CD8-positive, alpha-beta memory T cell (primary cell): Measurements from ENCODE around the gene ERGIC1. TPM values are rescaled to one million over a fixed set of nuclear protein-coding genes. Genes with fewer than 3 reads are reported as not detected.
A peak's percentile ranks its signal among the peaks of the same experiment; 100 is the strongest.

Source experiments
- CTCF ChIA-PET: fragments of 350-600 bp; sonication (Branson Sonifier 250); formaldehyde crosslinking; loops from one replicate; lab custom pipeline; 2021; ENCODE audit warnings: antibody characterized with exemption; lab: Charles Lee
- POLR2A ChIA-PET: fragments of 350-600 bp; sonication (Branson Sonifier 250); formaldehyde crosslinking; loops from one replicate; lab custom pipeline; 2021; ENCODE audit warnings: antibody characterized with exemption; lab: Charles Lee
- DNase-seq, 5 donors: peaks; one replicate each; pipeline versions ENCODE4 v3.0.0 to v3.0.0-alpha.2; 2020 to 2022; ENCODE audit warnings: mixed read lengths in 1 of 5
- H3K27ac ChIP-seq: one replicate; pipeline ENCODE4 v1.7.0; 2013; ENCODE audit warnings: low read depth, mild to moderate bottlenecking, low read length, moderate library complexity
- H3K27me3 ChIP-seq: 2 replicates; pipeline ENCODE4 v1.7.0; 2013; ENCODE audit warnings: low read length, mild to moderate bottlenecking; ENCODE audit not compliant: insufficient read depth, poor library complexity, severe bottlenecking
- H3K36me3 ChIP-seq: 2 replicates; pipeline ENCODE4 v1.7.0; 2013; ENCODE audit warnings: mild to moderate bottlenecking, low read length, moderate library complexity; ENCODE audit not compliant: insufficient read depth
- H3K4me1 ChIP-seq: 2 replicates; pipeline ENCODE4 v1.7.0; 2013; ENCODE audit warnings: mild to moderate bottlenecking, low read length, moderate library complexity; ENCODE audit not compliant: insufficient read depth
- H3K4me3 ChIP-seq: 2 replicates; pipeline ENCODE4 v1.7.0; 2013; ENCODE audit warnings: mild to moderate bottlenecking, low read length
- H3K9me3 ChIP-seq: 2 replicates; pipeline ENCODE4 v1.7.0; 2013; ENCODE audit warnings: mild to moderate bottlenecking, low read length
- H3K27ac Mint-ChIP-seq, 8 donors: one replicate each; pipeline ENCODE4 v1.8.0; 2020 to 2021; ENCODE audit warnings: mixed read lengths in 8 of 8, mild to moderate bottlenecking in 6 of 8, inconsistent platforms in 3 of 8, moderate library complexity in 3 of 8
- H3K27me3 Mint-ChIP-seq, 2 donors: one replicate each; pipeline ENCODE4 v1.8.0; 2020 to 2021; ENCODE audit warnings: mixed read lengths in 2 of 2, mild to moderate bottlenecking in 1 of 2, moderate library complexity in 1 of 2
- H3K36me3 Mint-ChIP-seq, 3 donors: one replicate each; pipeline ENCODE4 v1.8.0; 2020 to 2021; ENCODE audit warnings: mixed read lengths in 3 of 3, inconsistent platforms in 1 of 3, mild to moderate bottlenecking in 1 of 3
- H3K4me1 Mint-ChIP-seq, 3 donors: one replicate each; pipeline ENCODE4 v1.8.0; 2020 to 2021; ENCODE audit warnings: mixed read lengths in 3 of 3, inconsistent platforms in 1 of 3, mild to moderate bottlenecking in 1 of 3
- H3K4me3 Mint-ChIP-seq, 7 donors: one replicate each; pipeline ENCODE4 v1.8.0; 2020 to 2021; ENCODE audit warnings: mixed read lengths in 7 of 7, mild to moderate bottlenecking in 6 of 7, moderate library complexity in 4 of 7, inconsistent platforms in 2 of 7
- H3K9me3 Mint-ChIP-seq, 5 donors: one replicate each; pipeline ENCODE4 v1.8.0; 2020 to 2022; ENCODE audit warnings: mixed read lengths in 5 of 5, mild to moderate bottlenecking in 3 of 5, moderate library complexity in 2 of 5, inconsistent platforms in 1 of 5
- polyA plus RNA-seq: library from polyadenylated mRNA; unstranded; fragments of 300-500 nt; fragmentation: Illumina TruSeq; gene quantifications from one replicate; pipeline ENCODE4 v1.2.3, GENCODE V29; 2021
- total RNA-seq, 2 experiments: library from RNA; stranded (reverse); gene quantifications; one replicate each; pipeline ENCODE4 v1.2.3, GENCODE V29; 2021

The ERGIC1 gene
- total and polyA plus RNA-seq, 3 experiments from 2014 or later: 25.9 to 39.9 (median 39.7) TPM

GRCh38 chr5:172907657-172908056 lies 73.6 kb downstream of the ERGIC1 start:
- Mint-ChIP-seq H3K36me3 (peaks cover 0 to 37% (median 11%) of the 10 kb centered on the region in 3 donors), H3K4me3 (no peak overlapping the region), H3K27ac (peak overlapping the region in 3 of 8 donors; percentile 59 to 92 (median 72)), H3K4me1 (no peaks in the 10 kb centered on the region), H3K27me3 (no peaks in the 10 kb centered on the region), H3K9me3 (no peaks in the 10 kb centered on the region)
- Histone ChIP-seq H3K27ac (no peak overlapping the region), H3K4me1 (no peaks in the 10 kb centered on the region), H3K36me3 (no peaks in the 10 kb centered on the region), H3K27me3 (no peaks in the 10 kb centered on the region), H3K9me3 (no peaks in the 10 kb centered on the region), H3K4me3 (no peak overlapping the region)
- DNase-seq: no peak
- POLR2A ChIA-PET: no interaction called here
- CTCF ChIA-PET: no interaction called here

- DNase-seq: no peak
- H3K4me1 ChIP-seq: no peaks in the 10 kb centered on the region
- Mint-ChIP-seq H3K9me3 (no peaks in the 10 kb centered on the region), H3K27me3 (no peaks in the 10 kb centered on the region), H3K27ac (peak overlapping the region in 2 of 8 donors; percentile 6 to 21), H3K36me3 (peaks cover 4 to 43% (median 15%) of the 10 kb centered on the region in 3 donors), H3K4me3 (no peak overlapping the region), H3K4me1 (no peaks in the 10 kb centered on the region)
- H3K27ac ChIP-seq: no peak overlapping the region
- H3K9me3 ChIP-seq: no peaks in the 10 kb centered on the region
- ChIA-PET CTCF (no interaction called here), POLR2A (no interaction called here)
- no peaks in the 10 kb centered on the region for H3K27me3 ChIP-seq
- H3K4me3 ChIP-seq: no peak overlapping the region
- peaks cover 8% of the 10 kb centered on the region for H3K36me3 ChIP-seq
These were observed 74.6 kb downstream of the ERGIC1 start for GRCh38 chr5:172908662-172909061.

GRCh38 chr5:172909931-172910502 lies 76.0 kb downstream of the ERGIC1 start:
- POLR2A ChIA-PET: no interaction called here
- Mint-ChIP-seq H3K36me3 (peaks cover 4 to 49% (median 14%) of the 10 kb centered on the region in 3 donors), H3K27me3 (no peaks in the 10 kb centered on the region), H3K4me1 (no peaks in the 10 kb centered on the region), H3K27ac (peak overlapping the region in 2 of 8 donors; percentile 52 to 64), H3K9me3 (no peaks in the 10 kb centered on the region), H3K4me3 (no peak overlapping the region)
- no peaks in the 10 kb centered on the region for H3K4me1 ChIP-seq
- H3K27ac ChIP-seq: no peak overlapping the region
- no peak for DNase-seq
- CTCF ChIA-PET: interaction anchor here (0.7 to 1.9 kb wide), 3 partner anchors 140 to 212 kb away, joined by 3 to 5 read pairs (median 3); no protein-coding TSS in a partner anchor
- H3K9me3 ChIP-seq: no peaks in the 10 kb centered on the region
- H3K36me3 ChIP-seq: peaks cover 8% of the 10 kb centered on the region
- H3K4me3 ChIP-seq: no peak overlapping the region
- no peaks in the 10 kb centered on the region for H3K27me3 ChIP-seq

GRCh38 chr5:172910828-172911627 lies 77.0 kb downstream of the ERGIC1 start:
- POLR2A ChIA-PET: no interaction called here
- Mint-ChIP-seq H3K27me3 (no peaks in the 10 kb centered on the region), H3K4me1 (no peaks in the 10 kb centered on the region), H3K4me3 (no peak overlapping the region), H3K9me3 (no peaks in the 10 kb centered on the region), H3K27ac (peak overlapping the region in 4 of 8 donors; percentile 23 to 64 (median 63)), H3K36me3 (peaks cover 4 to 57% (median 21%) of the 10 kb centered on the region in 3 donors)
- CTCF ChIA-PET: interaction anchor here (0.7 to 1.9 kb wide), 2 partner anchors 196 to 213 kb away, joined by 3 to 5 read pairs; no protein-coding TSS in a partner anchor
- no peak for DNase-seq
- H3K9me3 ChIP-seq: no peaks in the 10 kb centered on the region
- no peaks in the 10 kb centered on the region for H3K4me1 ChIP-seq
- H3K4me3 ChIP-seq: no peak overlapping the region
- no peaks in the 10 kb centered on the region for H3K27me3 ChIP-seq
- H3K36me3 ChIP-seq: peaks cover 17% of the 10 kb centered on the region
- H3K27ac ChIP-seq: no peak overlapping the region

- Mint-ChIP-seq H3K9me3 (no peaks in the 10 kb centered on the region), H3K27ac (peak overlapping the region in 2 of 8 donors; percentile 63 to 64), H3K36me3 (peaks cover 4 to 60% (median 22%) of the 10 kb centered on the region in 3 donors), H3K4me3 (no peak overlapping the region), H3K4me1 (no peaks in the 10 kb centered on the region), H3K27me3 (no peaks in the 10 kb centered on the region)
- H3K9me3 ChIP-seq: no peaks in the 10 kb centered on the region
- H3K27me3 ChIP-seq: no peaks in the 10 kb centered on the region
- CTCF ChIA-PET: interaction anchor here (1.5 kb wide), 1 partner anchor 197 kb away, joined by 3 read pairs; no protein-coding TSS in a partner anchor
- no peak overlapping the region for H3K27ac ChIP-seq
- no peaks in the 10 kb centered on the region for H3K4me1 ChIP-seq
- peaks cover 20% of the 10 kb centered on the region for H3K36me3 ChIP-seq
- H3K4me3 ChIP-seq: no peak overlapping the region
- DNase-seq: no peak
- POLR2A ChIA-PET: no interaction called here
These were observed 77.5 kb downstream of the ERGIC1 start for GRCh38 chr5:172911628-172911880.

GRCh38 chr5:172911976-172912375 lies 77.9 kb downstream of the ERGIC1 start:
- no peak overlapping the region for H3K27ac ChIP-seq
- Mint-ChIP-seq H3K36me3 (peaks cover 4 to 62% (median 23%) of the 10 kb centered on the region in 3 donors), H3K4me1 (peaks cover 1 to 3% (median 2%) of the 10 kb centered on the region in 3 donors), H3K4me3 (no peak overlapping the region), H3K27ac (no peak overlapping the region), H3K27me3 (no peaks in the 10 kb centered on the region), H3K9me3 (no peaks in the 10 kb centered on the region)
- H3K4me1 ChIP-seq: no peaks in the 10 kb centered on the region
- H3K36me3 ChIP-seq: peaks cover 20% of the 10 kb centered on the region
- ChIA-PET CTCF (interaction anchor here (1.4 to 1.5 kb wide), 2 partner anchors 140 to 197 kb away, joined by 3 read pairs; no protein-coding TSS in a partner anchor), POLR2A (interaction anchor here (0.7 kb wide), 1 partner anchor 102 kb away, joined by 4 read pairs; no protein-coding TSS in a partner anchor)
- no peak overlapping the region for H3K4me3 ChIP-seq
- no peak for DNase-seq
- H3K9me3 ChIP-seq: no peaks in the 10 kb centered on the region
- H3K27me3 ChIP-seq: no peaks in the 10 kb centered on the region

GRCh38 chr5:172913117-172913850 lies 79.2 kb downstream of the ERGIC1 start:
- no peaks in the 10 kb centered on the region for H3K9me3 Mint-ChIP-seq
- ChIA-PET CTCF (interaction anchor here (1.1 to 1.5 kb wide), 3 partner anchors 20 to 199 kb away, joined by 3 read pairs; no protein-coding TSS in a partner anchor), POLR2A (no interaction called here)
- H3K4me1 Mint-ChIP-seq: peaks cover 6 to 15% (median 13%) of the 10 kb centered on the region in 3 donors
- H3K36me3 Mint-ChIP-seq: peaks cover 4 to 68% (median 24%) of the 10 kb centered on the region in 3 donors
- no peak for DNase-seq
- Histone ChIP-seq H3K4me1 (peaks cover under 1% of the 10 kb centered on the region), H3K4me3 (no peak overlapping the region), H3K27ac (no peak overlapping the region), H3K36me3 (peaks cover 20% of the 10 kb centered on the region), H3K27me3 (no peaks in the 10 kb centered on the region), H3K9me3 (no peaks in the 10 kb centered on the region)
- no peaks in the 10 kb centered on the region for H3K27me3 Mint-ChIP-seq
- H3K27ac Mint-ChIP-seq: peak overlapping the region in 1 of 8 donors; percentile 37
- H3K4me3 Mint-ChIP-seq: no peak overlapping the region
